IMR-90 (cell line): ENCODE data around the gene BHLHE23.

Source experiments
- CEBPB ChIP-seq: IDR thresholded peaks from 2 replicates; pipeline ENCODE4 v1.6.1; 2012; ENCODE audit warnings: low read depth, low read length, improper control_type of control experiment
- CHD1 ChIP-seq: IDR thresholded peaks from 2 replicates; pipeline ENCODE4 v1.6.1; 2012; ENCODE audit warnings: low read depth, low read length, improper control_type of control experiment
- MAZ ChIP-seq: IDR thresholded peaks from 2 replicates; pipeline ENCODE4 v1.6.1; 2012; ENCODE audit warnings: low read depth, mild to moderate bottlenecking, low read length, improper control_type of control experiment, moderate library complexity, borderline replicate concordance
- MXI1 ChIP-seq: IDR thresholded peaks from 2 replicates; pipeline ENCODE4 v1.6.1; 2012; ENCODE audit warnings: low read depth, mild to moderate bottlenecking, low read length, moderate library complexity, borderline replicate concordance
- POLR2A ChIP-seq: IDR thresholded peaks from 2 replicates; pipeline ENCODE4 v1.6.1; 2012; ENCODE audit warnings: mild to moderate bottlenecking, low read depth, low read length
- RAD21 ChIP-seq: IDR thresholded peaks from 2 replicates; pipeline ENCODE4 v1.6.1; 2012; ENCODE audit warnings: low read length, improper control_type of control experiment
- RCOR1 ChIP-seq: IDR thresholded peaks from 2 replicates; pipeline ENCODE4 v1.6.1; 2012; ENCODE audit warnings: mild to moderate bottlenecking, low read length, improper control_type of control experiment; ENCODE audit not compliant: insufficient replicate concordance
- RFX5 ChIP-seq: IDR thresholded peaks from 2 replicates; pipeline ENCODE4 v1.8.0; 2012; ENCODE audit warnings: low read depth, mild to moderate bottlenecking, low read length, moderate library complexity
- SMC3 ChIP-seq: fragments of 150-350 bp; IDR thresholded peaks from 2 replicates; pipeline ENCODE4 v1.6.1; 2016; ENCODE audit warnings: low read depth, mild to moderate bottlenecking, antibody characterized with exemption, low read length, moderate library complexity
- TF ChIP-seq, protein P1 (sequence below): conservative IDR thresholded peaks from 2 replicates; pipeline ENCODE4 v1.5.1; 2012; ENCODE audit warnings: mild to moderate bottlenecking, low read depth, low read length, improper control_type of control experiment

DNA sequence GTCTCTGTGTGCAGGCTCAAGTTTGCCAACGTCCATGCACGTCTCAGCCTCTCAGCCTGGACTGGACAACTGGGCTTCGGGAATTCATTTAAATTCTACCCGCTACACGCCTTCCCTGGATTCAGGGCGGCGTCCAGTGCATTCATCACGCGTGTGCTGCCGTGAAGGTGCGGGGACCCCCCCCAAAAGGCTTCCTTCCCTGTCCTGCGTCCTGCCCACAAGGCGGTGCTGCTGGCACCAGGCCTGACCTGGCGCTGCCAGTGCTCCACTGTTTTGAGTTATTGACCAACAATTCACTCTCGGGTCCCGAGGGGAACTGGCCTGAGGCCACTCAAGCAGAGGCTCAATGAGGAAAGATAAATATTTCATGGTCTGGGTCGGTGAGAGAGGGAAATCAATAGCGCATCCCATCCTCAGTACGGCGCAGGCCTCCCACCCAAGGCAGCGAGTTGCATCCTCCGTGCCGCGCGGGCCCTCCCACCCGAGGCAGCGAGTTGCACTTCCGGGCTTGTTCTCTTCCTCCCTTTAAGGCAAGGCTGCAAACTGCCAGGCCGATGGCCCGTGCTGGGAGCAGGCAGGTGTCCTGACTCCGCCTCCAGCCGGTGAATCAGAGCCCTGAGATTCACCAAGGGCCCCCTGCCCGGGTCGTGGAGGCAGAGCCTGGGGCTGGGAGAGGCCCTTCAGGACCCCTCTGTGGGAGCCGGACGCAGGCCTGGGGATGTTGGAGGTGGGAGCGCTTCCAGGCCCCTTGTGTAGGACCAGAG, 22.8 kb upstream of the BHLHE23 start:
- TF ChIP-seq POLR2A (no peak), MXI1 (no peak), RFX5 (no peak), RAD21 (no peak), CEBPB (no peak), CHD1 (no peak), MAZ (no peak), RCOR1 (no peak), SMC3 (no peak)
- TF ChIP-seq, protein P1, sequence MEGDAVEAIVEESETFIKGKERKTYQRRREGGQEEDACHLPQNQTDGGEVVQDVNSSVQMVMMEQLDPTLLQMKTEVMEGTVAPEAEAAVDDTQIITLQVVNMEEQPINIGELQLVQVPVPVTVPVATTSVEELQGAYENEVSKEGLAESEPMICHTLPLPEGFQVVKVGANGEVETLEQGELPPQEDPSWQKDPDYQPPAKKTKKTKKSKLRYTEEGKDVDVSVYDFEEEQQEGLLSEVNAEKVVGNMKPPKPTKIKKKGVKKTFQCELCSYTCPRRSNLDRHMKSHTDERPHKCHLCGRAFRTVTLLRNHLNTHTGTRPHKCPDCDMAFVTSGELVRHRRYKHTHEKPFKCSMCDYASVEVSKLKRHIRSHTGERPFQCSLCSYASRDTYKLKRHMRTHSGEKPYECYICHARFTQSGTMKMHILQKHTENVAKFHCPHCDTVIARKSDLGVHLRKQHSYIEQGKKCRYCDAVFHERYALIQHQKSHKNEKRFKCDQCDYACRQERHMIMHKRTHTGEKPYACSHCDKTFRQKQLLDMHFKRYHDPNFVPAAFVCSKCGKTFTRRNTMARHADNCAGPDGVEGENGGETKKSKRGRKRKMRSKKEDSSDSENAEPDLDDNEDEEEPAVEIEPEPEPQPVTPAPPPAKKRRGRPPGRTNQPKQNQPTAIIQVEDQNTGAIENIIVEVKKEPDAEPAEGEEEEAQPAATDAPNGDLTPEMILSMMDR = no peak
